D721Med (cell line): ENCODE measurements around the gene COL4A4.

Experiments
- DNase-seq: peaks from one replicate; pipeline ENCODE4 v3.0.0; 2011; ENCODE audit warnings: low spot score; ENCODE audit not compliant: insufficient read length
- FAIRE-seq: peaks from 2 replicates; lab custom pipeline; 2011; peaks lifted over from hg19 to GRCh38; lab: Jason Lieb, UNC
- CTCF ChIP-seq: IDR thresholded peaks from 2 replicates; pipeline ENCODE4 v1.5.1; 2012; ENCODE audit warnings: mild to moderate bottlenecking, control low read depth; ENCODE audit not compliant: insufficient read depth; ENCODE audit errors: missing control alignments

The COL4A4 gene

DNA sequence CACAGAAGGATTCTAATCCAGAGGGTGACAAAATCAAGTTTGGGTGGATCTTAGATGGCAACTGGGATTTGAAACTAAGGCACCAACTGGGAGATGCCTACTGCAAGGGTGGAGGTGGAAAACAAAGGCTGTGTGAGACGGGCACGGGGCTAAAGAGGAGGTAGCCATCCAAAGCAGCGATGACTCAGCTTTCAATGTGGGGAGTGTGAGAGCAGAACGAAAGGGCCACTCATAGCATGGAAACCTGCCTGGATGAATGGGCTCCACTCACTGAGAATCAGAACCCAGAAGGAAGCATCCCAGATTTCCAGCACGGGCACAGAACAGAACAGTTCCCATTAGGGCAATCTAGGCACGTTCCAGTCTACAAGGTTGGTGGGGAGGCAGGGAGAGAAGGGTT, 159.5 kb downstream of the COL4A4 start:
- TF ChIP-seq CTCF, result no peak
- no peak for FAIRE-seq
- DNase-seq, result no peak

DNA sequence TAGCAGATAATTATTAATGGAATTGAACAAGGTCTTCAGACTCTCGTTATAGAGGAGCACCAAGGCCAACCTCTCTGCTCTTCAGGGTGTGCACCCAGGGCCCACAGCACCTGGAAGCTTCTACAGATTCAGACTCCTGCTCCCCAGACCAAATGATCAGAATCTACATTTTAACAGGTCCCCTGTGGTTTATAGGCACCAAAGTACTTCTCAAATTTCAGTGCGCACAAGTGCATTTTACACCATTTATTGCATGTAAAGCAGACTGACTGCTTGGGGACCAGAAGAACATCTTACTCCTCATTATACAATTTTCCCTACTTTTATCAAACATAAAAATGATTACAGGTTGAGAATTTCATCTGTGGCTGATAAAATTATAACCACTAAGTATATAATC, 163.9 kb downstream of the COL4A4 start:
- no peak for DNase-seq
- no peak for FAIRE-seq
- TF ChIP-seq CTCF, result no peak

GRCh38 chr2:226999661-227000060, 164.3 kb downstream of the COL4A4 start:
- DNase-seq, result no peak
- no peak for TF ChIP-seq CTCF
- FAIRE-seq, result no peak

DNA sequence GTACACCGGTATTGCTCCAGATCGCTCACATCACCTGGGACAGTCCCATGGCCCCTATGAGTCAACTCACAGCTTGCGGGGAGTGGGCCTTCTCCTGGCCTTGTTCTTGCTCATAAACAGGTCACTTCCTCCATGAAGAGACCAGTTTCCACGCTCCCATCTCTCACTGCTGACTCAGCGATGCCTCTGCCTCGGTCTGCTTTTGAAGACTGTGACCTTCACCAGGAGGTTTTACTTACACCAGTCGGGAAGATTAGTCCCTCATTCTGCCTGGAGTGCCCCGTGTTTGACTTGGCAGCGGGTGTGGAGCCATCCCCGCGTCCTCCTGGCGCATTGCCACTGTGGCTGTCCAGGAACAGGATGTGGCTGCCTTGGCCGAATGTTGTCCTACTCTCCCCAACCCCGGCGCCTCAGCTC, 168.4 kb downstream of the COL4A4 start:
- no peak for FAIRE-seq
- TF ChIP-seq CTCF, result no peak
- DNase-seq, result no peak

DNA sequence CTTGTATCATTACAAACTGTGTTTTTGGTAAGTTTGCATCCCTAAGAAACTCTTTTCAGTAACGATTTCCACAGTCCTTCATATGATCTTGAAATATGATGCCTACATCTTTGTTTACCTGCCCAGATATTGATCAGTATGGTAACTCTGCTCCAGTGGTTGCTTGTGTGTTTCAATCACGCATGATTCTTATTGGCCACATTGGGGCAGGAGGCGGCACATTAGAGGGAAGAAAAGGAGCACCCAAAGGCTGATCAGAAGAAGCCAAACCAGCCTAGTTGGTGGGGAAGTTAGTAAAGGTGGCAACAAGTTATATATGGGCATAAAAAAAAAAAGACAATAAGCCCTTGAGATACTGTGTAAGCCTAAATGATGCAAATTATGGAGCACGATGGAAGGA, 169.2 kb downstream of the COL4A4 start:
- FAIRE-seq (no peak), DNase-seq (no peak)
- no peak for TF ChIP-seq CTCF

GRCh38 chr2:226993171-226993570, 170.8 kb downstream of the COL4A4 start:
- no peak for TF ChIP-seq CTCF
- DNase-seq (no peak), FAIRE-seq (no peak)

DNA sequence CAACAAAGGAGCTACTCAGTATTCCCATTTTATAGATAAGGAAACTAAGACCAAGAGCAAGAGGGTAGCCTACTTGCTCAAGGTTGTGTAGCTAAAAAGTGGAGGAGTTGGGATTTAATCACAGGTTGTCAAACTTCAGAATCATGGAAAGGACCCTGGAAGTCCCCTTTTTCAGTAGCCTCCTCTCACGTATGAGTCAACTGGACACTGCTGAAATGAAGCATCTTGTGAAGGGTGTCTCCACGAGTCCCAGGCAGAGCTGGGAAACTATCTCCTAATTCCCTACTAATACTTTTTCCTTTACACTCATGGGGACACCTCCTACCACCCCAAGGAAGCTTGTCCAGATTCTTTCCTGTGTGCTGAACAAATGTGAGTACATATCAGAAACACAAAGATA, 172.3 kb downstream of the COL4A4 start:
- FAIRE-seq, result no peak
- TF ChIP-seq CTCF, result no peak
- no peak for DNase-seq
